Loucy (cell line): ENCODE results near the gene USP20.

Source experiments
- H2AFZ ChIP-seq: fragments of 200-600 bp; sonication (generic); 2 replicates; pipeline ENCODE4 v1.6.0; 2016; ENCODE audit warnings: antibody characterized with exemption, mild to moderate bottlenecking, low read length, moderate library complexity
- H3F3A ChIP-seq: fragments of 200-600 bp; 2 replicates; pipeline ENCODE4 v1.6.0; 2016; ENCODE audit warnings: antibody characterized with exemption, low read depth, mild to moderate bottlenecking
- H3K27me3 ChIP-seq: fragments of 200-600 bp; sonication (generic); 2 replicates; pipeline ENCODE4 v1.6.1; 2014; ENCODE audit warnings: low read length, mild to moderate bottlenecking; ENCODE audit not compliant: insufficient read depth, poor library complexity, severe bottlenecking
- H3K36me3 ChIP-seq: fragments of 200-600 bp; sonication (generic); 2 replicates; pipeline ENCODE4 v1.6.1; 2016; ENCODE audit warnings: low read length; ENCODE audit not compliant: insufficient read depth
- H3K4me1 ChIP-seq: fragments of 200-600 bp; sonication (generic); 2 replicates; pipeline ENCODE4 v1.5.1; 2014; ENCODE audit warnings: low read length, mild to moderate bottlenecking; ENCODE audit not compliant: insufficient read depth, poor library complexity, severe bottlenecking
- H3K4me2 ChIP-seq: fragments of 200-600 bp; sonication (generic); 2 replicates; pipeline ENCODE4 v1.6.0; 2014; ENCODE audit warnings: antibody characterized with exemption, low read length, low read depth, mild to moderate bottlenecking; ENCODE audit not compliant: poor library complexity, severe bottlenecking
- H3K4me3 ChIP-seq: fragments of 200-600 bp; sonication (generic); 2 replicates; pipeline ENCODE4 v1.5.1; 2014; ENCODE audit warnings: low read length, mild to moderate bottlenecking, mixed read lengths; ENCODE audit not compliant: poor library complexity, severe bottlenecking
- H3K79me2 ChIP-seq: fragments of 200-600 bp; sonication (generic); 2 replicates; pipeline ENCODE4 v1.6.1; 2014; ENCODE audit warnings: low read length; ENCODE audit not compliant: insufficient read depth
- H3K9ac ChIP-seq: fragments of 200-600 bp; sonication (generic); 2 replicates; pipeline ENCODE4 v1.6.0; 2014; ENCODE audit warnings: mild to moderate bottlenecking, low read depth, low read length, moderate library complexity; ENCODE audit not compliant: poor library complexity, severe bottlenecking
- H3K9me2 ChIP-seq: fragments of 200-600 bp; sonication (generic); replicated peaks from 2 replicates; pipeline ENCODE4 v1.6.1; 2016; ENCODE audit warnings: low read depth, low read length, mixed read lengths
- H3K9me3 ChIP-seq: fragments of 200-600 bp; sonication (generic); 2 replicates; pipeline ENCODE4 v1.6.1; 2014; ENCODE audit warnings: mild to moderate bottlenecking, antibody characterized with exemption, low read length, low read depth; ENCODE audit not compliant: insufficient read depth
- H4K20me1 ChIP-seq: fragments of 200-600 bp; sonication (generic); 2 replicates; pipeline ENCODE4 v1.6.0; 2014; ENCODE audit warnings: antibody characterized with exemption, low read length, mild to moderate bottlenecking; ENCODE audit not compliant: insufficient read depth, poor library complexity, severe bottlenecking
- EZH2phosphoT487 ChIP-seq: fragments of 200-600 bp; IDR thresholded peaks from 2 replicates; pipeline ENCODE4 v1.6.1; 2018; ENCODE audit warnings: antibody characterized with exemption, mild to moderate bottlenecking, moderate library complexity, borderline replicate concordance
- TF ChIP-seq, protein P1 (sequence below): fragments of 200-600 bp; sonication (generic); conservative IDR thresholded peaks from 2 replicates; pipeline ENCODE4 v1.5.1; 2014; ENCODE audit warnings: mild to moderate bottlenecking, antibody characterized with exemption, low read length

Gene USP20

GRCh38 chr9:129869585-129870501 lies 34.6 kb downstream of the USP20 start:
- H2AFZ ChIP-seq, result no peak overlapping the region
- peaks cover 22% of the 10 kb centered on the region for H3K4me1 ChIP-seq
- H3K4me3 ChIP-seq, result no peak overlapping the region
- no peaks in the 10 kb centered on the region for H3K79me2 ChIP-seq
- no peaks in the 10 kb centered on the region for H3F3A ChIP-seq
- H3K36me3 ChIP-seq, result peaks cover 5% of the 10 kb centered on the region; the same call in 1 of the 2 replicates
- H4K20me1 ChIP-seq, result no peaks in the 10 kb centered on the region
- no peak overlapping the region for H3K9ac ChIP-seq
- TF ChIP-seq, protein P1, sequence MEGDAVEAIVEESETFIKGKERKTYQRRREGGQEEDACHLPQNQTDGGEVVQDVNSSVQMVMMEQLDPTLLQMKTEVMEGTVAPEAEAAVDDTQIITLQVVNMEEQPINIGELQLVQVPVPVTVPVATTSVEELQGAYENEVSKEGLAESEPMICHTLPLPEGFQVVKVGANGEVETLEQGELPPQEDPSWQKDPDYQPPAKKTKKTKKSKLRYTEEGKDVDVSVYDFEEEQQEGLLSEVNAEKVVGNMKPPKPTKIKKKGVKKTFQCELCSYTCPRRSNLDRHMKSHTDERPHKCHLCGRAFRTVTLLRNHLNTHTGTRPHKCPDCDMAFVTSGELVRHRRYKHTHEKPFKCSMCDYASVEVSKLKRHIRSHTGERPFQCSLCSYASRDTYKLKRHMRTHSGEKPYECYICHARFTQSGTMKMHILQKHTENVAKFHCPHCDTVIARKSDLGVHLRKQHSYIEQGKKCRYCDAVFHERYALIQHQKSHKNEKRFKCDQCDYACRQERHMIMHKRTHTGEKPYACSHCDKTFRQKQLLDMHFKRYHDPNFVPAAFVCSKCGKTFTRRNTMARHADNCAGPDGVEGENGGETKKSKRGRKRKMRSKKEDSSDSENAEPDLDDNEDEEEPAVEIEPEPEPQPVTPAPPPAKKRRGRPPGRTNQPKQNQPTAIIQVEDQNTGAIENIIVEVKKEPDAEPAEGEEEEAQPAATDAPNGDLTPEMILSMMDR, result no peak
- no peak for TF ChIP-seq EZH2phosphoT487
- H3K9me3 ChIP-seq, result no peaks in the 10 kb centered on the region
- no peaks in the 10 kb centered on the region for H3K27me3 ChIP-seq
- H3K9me2 ChIP-seq, result no peaks in the 10 kb centered on the region
- H3K4me2 ChIP-seq, result no peak overlapping the region

- Histone ChIP-seq H3K4me2 (no peak overlapping the region), H3K4me1 (peaks cover 11% of the 10 kb centered on the region), H3K9me2 (no peaks in the 10 kb centered on the region), H3K79me2 (no peaks in the 10 kb centered on the region), H3F3A (no peaks in the 10 kb centered on the region), H3K9me3 (no peaks in the 10 kb centered on the region), H4K20me1 (no peaks in the 10 kb centered on the region), H3K4me3 (no peak overlapping the region), H3K9ac (no peak overlapping the region), H3K27me3 (no peaks in the 10 kb centered on the region), H2AFZ (no peak overlapping the region), H3K36me3 (peaks cover 6% of the 10 kb centered on the region; the same call in 1 of the 2 replicates)
- TF ChIP-seq, protein P1, result no peak
Observed at GRCh38 chr9:129871046-129871445, 35.8 kb downstream of the USP20 start.

- Histone ChIP-seq H2AFZ (no peak overlapping the region), H3K4me3 (no peak overlapping the region), H3K9me2 (no peaks in the 10 kb centered on the region), H3K27me3 (no peaks in the 10 kb centered on the region), H4K20me1 (no peaks in the 10 kb centered on the region), H3K4me2 (no peak overlapping the region), H3K9me3 (no peaks in the 10 kb centered on the region), H3F3A (no peaks in the 10 kb centered on the region), H3K4me1 (no peaks in the 10 kb centered on the region), H3K9ac (no peak overlapping the region), H3K36me3 (peaks cover 6% of the 10 kb centered on the region; the same call in 1 of the 2 replicates), H3K79me2 (no peaks in the 10 kb centered on the region)
- no peak for TF ChIP-seq EZH2phosphoT487
- TF ChIP-seq, protein P1, result no peak
Observed at GRCh38 chr9:129873563-129874190, 38.4 kb downstream of the USP20 start.
